Myometrial cell (primary cell): ENCODE results near the gene CD99. TPM values are rescaled to one million over a fixed set of nuclear protein-coding genes. Genes with fewer than 3 reads are reported as not detected.

Experiments used
- total RNA-seq: library from RNA; depleted of rRNA; stranded (reverse); fragments of >200 nt; gene quantifications from 2 replicates; pipeline ENCODE4 v1.2.3, GENCODE V29; 2015

Gene CD99, protein sequence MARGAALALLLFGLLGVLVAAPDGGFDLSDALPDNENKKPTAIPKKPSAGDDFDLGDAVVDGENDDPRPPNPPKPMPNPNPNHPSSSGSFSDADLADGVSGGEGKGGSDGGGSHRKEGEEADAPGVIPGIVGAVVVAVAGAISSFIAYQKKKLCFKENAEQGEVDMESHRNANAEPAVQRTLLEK
- 349 and 379 TPM in 2 replicates for total RNA-seq

DNA sequence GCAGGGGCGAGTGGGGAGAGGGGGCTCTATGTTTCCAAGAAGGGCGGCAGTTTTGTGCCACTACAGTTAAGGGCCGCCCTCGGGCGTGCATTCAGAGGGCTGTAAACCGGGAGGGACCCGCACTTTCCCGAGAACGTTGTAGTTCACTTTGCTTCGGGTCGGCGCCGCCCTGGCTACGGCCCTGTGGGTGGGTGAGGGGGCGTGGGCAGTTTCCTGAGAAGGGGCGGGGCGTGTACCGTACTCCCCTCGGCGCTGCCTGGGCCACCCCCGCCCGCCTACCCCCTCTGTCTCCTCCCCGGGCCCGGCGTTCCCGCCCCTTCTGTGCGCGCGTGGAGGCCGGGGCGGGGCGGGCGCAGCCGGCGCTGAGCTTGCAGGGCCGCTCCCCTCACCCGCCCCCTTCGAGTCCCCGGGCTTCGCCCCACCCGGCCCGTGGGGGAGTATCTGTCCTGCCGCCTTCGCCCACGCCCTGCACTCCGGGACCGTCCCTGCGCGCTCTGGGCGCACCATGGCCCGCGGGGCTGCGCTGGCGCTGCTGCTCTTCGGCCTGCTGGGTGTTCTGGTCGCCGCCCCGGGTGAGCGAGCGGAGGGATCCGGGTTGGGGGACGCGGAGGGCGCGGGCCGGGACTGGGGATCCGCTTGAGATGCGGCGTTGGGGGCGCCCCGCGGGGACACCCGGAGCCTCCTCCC lies at the start of gene CD99:
Gene CD99 (plus strand): TSS at position 440 of the 687 bp plus-strand sequence. CDS start 66 bp downstream, at position 506.

DNA sequence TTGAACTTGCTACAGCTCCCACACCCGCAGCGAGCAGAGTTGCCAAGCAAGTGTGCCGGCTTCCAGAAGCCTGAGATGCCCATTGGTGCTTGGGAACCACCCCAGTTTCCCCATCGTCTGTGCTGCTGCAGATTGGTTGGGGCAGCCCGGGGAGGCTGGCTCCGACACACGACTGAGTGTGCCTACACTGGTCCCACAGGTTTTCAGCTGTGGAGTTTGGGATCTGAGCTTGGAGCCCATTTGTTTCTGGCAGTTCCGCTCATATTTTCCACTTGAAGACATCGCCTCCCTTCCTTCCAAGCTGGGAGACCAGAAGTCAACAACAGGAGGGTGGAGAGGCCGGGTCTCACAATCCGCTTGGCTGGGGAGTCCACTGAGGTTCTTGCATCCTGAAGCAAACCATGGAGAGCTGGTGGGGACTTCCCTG lies 60.8 kb downstream of the CD99 start, which contains the start of gene XG:
Gene XG (plus strand): TSS at position 167 of the 427 bp plus-strand sequence. CDS start 235 bp downstream, at position 402.

Other genes starting within 250 kb of the CD99 start
- gene DHRSX, start 190.3 kb upstream of the CD99 start, total RNA-seq: 18.3 and 36.0 TPM in 2 replicates
- 34.6 and 37.9 TPM in 2 replicates for gene ZBED1, start 190.3 kb upstream of the CD99 start, total RNA-seq
- gene XG, start 60.7 kb downstream of the CD99 start, total RNA-seq: 0.71 and 1.2 TPM in 2 replicates
- gene GYG2, start 137.6 kb downstream of the CD99 start, total RNA-seq: 2.1 and 8.1 TPM in 2 replicates
- 14.1 and 18.4 TPM in 2 replicates for gene ARSD, start 238.0 kb downstream of the CD99 start, total RNA-seq